Stimulated activated CD4-positive, alpha-beta T cell treated with anti-CD3 and anti-CD28 coated beads, Interleukin-15, amount 100 ng/mL, for 48 hours (primary cell): ENCODE results near the gene GINS3.
A peak's percentile ranks its signal among the peaks of the same experiment; 100 is the strongest.

Experiments used
- DNase-seq, 2 donors: peaks; one replicate each; pipeline ENCODE4 v3.0.0-alpha.2; 2020; ENCODE audit warnings: low read depth in 2 of 2

GINS3 gene

GRCh38 chr16:58392215-58393137 is at the start of gene GINS3:
Gene GINS3 (plus strand): TSS chr16:58392471. CDS start chr16:58392602, 131 bp downstream.
- DNase-seq: peak; percentile 78 to 84

- no peak for DNase-seq
Observed at GRCh38 chr16:58343562-58343961, 48.7 kb upstream of the GINS3 start.

GRCh38 chr16:58345574-58346354 is 46.5 kb upstream of the GINS3 start:
- DNase-seq: no peak

GRCh38 chr16:58346831-58347371 is 45.4 kb upstream of the GINS3 start:
- DNase-seq: no peak

- DNase-seq: no peak
Observed at GRCh38 chr16:58348986-58349385, 43.3 kb upstream of the GINS3 start.

- DNase-seq: no peak
Observed at GRCh38 chr16:58352690-58353089, 39.6 kb upstream of the GINS3 start.

GRCh38 chr16:58360041-58360634 is 32.1 kb upstream of the GINS3 start:
- no peak for DNase-seq

GRCh38 chr16:58361726-58362125 is 30.5 kb upstream of the GINS3 start:
- DNase-seq: no peak

GRCh38 chr16:58363746-58364393 is 28.4 kb upstream of the GINS3 start:
- no peak for DNase-seq

GRCh38 chr16:58365623-58366022 is 26.6 kb upstream of the GINS3 start:
- DNase-seq: no peak

GRCh38 chr16:58366247-58367031 is 25.8 kb upstream of the GINS3 start:
- DNase-seq: no peak

- no peak for DNase-seq
Observed at GRCh38 chr16:58367252-58367651, 25.0 kb upstream of the GINS3 start.

- DNase-seq: no peak
Observed at GRCh38 chr16:58371841-58372240, 20.4 kb upstream of the GINS3 start.

GRCh38 chr16:58375386-58375785 is 16.9 kb upstream of the GINS3 start:
- DNase-seq: no peak

- no peak for DNase-seq
Observed at GRCh38 chr16:58377932-58378331, 14.3 kb upstream of the GINS3 start.

GRCh38 chr16:58378401-58378800 is 13.9 kb upstream of the GINS3 start:
- DNase-seq: no peak

GRCh38 chr16:58379736-58380135 is 12.5 kb upstream of the GINS3 start:
- DNase-seq: no peak

- no peak for DNase-seq
Observed at GRCh38 chr16:58381661-58382060, 10.6 kb upstream of the GINS3 start.

- DNase-seq: no peak
Observed at GRCh38 chr16:58384437-58385055, 7.7 kb upstream of the GINS3 start.

- DNase-seq: no peak
Observed at GRCh38 chr16:58385218-58385773, 7.0 kb upstream of the GINS3 start.
